Measurements from ENCODE around the gene ATP12A.

DNA sequence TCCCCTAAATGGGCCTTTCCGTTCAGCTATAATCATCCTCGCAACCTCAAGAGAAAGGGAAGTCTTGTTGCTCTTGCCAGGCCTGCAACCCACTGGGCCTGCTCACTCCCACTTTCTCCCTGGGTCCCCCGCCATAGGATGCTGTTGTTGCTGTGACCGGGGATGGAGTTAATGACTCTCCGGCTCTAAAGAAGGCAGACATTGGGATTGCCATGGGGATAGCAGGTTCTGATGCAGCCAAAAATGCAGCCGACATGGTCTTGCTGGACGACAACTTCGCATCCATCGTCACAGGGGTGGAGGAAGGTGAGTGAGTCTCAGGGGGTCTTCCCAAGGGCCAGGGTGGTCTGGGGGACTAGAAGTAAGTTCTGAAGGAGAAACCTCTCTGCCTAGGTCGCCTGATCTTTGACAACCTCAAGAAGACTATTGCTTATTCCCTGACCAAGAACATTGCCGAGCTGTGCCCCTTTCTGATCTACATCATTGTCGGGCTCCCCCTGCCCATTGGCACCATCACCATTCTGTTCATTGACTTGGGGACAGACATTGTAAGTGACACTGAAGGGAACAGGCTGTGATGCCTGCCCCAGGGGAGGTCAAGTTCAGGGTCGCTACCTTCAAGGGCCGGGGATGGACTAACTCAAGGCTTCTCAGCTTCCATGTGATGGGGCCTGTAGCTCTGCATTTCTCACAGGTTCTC is 26.8 kb downstream of the ATP12A start:
- no peak for TF ChIP-seq POLR2A (IDR thresholded peaks at IDR 0.05)
- TF ChIP-seq, protein P1, sequence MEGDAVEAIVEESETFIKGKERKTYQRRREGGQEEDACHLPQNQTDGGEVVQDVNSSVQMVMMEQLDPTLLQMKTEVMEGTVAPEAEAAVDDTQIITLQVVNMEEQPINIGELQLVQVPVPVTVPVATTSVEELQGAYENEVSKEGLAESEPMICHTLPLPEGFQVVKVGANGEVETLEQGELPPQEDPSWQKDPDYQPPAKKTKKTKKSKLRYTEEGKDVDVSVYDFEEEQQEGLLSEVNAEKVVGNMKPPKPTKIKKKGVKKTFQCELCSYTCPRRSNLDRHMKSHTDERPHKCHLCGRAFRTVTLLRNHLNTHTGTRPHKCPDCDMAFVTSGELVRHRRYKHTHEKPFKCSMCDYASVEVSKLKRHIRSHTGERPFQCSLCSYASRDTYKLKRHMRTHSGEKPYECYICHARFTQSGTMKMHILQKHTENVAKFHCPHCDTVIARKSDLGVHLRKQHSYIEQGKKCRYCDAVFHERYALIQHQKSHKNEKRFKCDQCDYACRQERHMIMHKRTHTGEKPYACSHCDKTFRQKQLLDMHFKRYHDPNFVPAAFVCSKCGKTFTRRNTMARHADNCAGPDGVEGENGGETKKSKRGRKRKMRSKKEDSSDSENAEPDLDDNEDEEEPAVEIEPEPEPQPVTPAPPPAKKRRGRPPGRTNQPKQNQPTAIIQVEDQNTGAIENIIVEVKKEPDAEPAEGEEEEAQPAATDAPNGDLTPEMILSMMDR (IDR thresholded peaks at IDR 0.05): no peak

All from lower leg skin (tissue), 3 donors.